Inflammatory macrophage treated with lipopolysaccharide for 1 hour (primary cell): Measurements from ENCODE around the gene UBE2E2.
"Not testable (repeated sequence)": the region's sequence is repeated elsewhere in the genome, so short reads cannot be mapped to it uniquely, and the experiment has no call there.

Experiments
- DNase-seq, 2 donors: peaks; one replicate each; pipeline ENCODE4 v3.0.0-alpha.2; 2020 to 2022

The UBE2E2 gene

DNA sequence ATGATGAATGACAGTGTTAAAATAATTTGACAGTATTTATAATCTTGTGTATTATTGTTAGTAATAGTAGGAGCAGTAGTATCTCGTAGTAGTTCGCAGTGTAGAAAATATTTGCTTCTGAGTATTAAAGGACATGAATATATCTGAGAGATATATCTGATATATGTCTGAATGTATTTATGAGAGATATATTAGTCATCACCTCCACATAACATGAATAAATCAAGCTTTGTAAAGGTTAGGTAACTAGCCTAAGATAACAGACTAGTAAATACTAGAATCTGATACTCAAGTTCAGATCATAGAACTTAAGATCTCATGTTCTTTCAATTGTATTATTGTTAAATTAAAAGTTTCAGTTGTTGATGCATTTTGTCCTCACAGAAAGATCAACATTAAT, 130.5 kb downstream of the UBE2E2 start:
- DNase-seq: no peak

DNA sequence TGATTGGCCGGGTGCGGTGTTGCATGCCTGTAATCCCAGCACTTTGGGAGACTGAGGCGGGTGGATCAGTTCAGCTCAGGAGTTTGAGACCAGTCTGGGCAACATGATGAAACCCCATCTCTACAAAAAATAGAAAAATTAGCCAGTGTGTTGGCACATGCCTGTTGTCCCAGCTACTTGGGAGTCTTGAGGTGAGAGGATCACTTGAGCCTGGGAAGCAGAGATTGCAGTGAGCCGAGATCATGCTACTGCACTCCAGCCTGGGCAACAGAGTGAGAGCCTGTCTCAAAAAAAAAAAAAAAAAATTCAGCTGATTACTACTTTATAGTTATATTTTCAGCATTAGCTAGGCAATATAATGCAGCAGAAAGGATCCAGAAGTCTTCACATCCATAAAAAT, 133.7 kb downstream of the UBE2E2 start:
- not testable (repeated sequence) for DNase-seq

DNA sequence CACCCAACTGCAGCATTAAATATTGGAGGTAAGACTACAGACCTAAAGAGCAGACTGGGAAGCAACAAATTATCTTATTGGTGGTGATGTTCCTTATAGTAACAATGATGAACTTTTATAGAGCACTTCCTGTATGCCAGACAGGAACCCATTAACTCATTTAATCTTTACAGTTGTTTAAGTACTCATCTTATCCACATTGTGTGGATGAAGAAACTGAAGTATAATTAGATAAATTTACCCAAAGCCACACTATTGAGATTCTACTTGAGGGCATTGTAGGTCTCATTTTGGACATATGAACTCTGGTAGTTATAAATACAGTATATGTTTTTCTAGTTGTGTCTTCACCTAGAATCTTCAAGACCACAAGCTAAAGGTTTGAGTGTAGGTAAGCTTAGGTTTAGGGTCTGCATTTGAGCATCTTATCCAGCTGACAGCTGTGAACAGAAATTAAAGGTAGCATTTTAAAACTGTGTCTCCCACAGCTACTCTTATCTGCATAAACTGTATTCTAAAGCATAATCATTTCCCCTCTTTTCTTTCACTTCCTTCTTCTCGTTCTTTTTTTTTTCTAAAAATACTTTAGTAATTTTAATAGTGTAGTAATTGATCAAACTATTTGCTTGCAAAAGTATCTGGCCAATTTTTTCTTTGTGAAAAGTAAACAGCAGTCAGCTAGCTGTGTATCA, 138.2 kb downstream of the UBE2E2 start:
- no peak for DNase-seq

DNA sequence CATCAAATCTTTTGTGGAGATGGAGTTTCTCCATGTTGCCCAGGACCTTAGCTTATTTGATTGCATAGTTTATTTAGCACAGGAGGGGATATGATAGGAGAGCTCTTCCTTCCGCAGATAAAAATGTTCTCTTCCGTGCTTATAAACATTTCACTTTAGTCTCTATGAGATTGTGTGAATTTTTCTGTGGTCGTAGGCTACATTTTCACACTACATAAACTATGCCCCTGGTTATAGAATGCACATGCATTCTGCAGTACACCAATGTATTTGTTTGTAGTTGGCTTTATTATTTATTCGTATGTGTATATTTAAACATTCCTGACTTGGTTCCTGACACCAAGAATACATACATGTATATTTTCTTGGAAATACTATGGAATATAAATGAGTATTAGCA, 139.2 kb downstream of the UBE2E2 start:
- DNase-seq: no peak

DNA sequence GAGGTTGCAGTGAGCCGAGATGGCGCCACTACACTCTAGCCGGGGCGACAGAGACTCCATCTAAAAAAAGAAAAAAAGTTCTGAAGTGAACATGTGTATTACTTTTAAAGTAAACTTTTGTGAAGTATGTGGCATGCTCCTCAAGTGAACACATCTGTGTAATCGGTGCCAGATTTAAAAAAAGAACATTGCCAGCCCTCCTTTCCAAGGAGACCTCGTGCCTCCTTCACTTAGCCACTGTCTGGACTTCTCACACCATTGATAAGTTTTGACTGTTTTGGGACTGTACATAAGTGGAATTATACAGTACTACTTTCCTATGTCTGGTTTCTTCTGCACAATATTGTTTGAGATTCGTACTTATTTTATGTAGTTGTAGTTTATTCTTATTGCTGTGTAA, 140.4 kb downstream of the UBE2E2 start:
- DNase-seq: no peak

DNA sequence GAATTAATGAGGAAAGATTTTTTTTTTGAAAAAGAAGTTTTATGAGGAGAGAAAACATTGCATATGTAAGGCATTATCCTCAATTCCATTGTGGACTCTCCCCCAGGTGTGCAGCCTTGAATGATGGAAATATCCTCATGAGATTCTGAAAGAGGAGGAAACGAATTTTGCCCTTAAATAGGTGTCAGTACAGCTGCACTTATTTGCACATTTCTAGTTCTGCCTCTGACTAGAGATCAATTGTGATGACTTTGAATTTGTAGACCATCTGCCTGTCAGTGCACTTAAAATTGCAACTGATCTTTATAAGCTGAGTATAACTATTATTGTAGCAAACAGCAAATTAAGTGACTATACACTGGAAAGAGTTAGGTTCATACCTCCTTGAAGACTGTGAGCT, 141.8 kb downstream of the UBE2E2 start:
- DNase-seq: no peak

DNA sequence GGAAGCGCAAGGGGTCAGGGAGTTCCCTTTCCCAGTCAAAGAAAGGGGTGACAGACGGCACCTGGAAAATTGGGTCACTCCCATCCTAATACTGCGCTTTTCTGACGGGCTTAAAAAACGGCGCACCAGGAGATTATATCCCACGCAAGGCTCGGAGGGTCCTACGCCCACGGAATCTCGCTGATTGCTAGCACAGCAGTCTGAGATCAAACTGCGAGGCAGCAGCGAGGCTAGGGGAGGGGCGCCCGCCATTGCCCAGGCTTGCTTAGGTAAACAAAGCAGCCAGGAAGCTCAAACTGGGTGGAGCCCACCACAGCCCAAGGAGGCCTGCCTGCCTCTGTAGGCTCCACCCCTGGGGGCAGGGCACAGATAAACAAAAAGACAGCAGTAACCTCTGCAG, 146.3 kb downstream of the UBE2E2 start:
- not testable (repeated sequence) for DNase-seq

DNA sequence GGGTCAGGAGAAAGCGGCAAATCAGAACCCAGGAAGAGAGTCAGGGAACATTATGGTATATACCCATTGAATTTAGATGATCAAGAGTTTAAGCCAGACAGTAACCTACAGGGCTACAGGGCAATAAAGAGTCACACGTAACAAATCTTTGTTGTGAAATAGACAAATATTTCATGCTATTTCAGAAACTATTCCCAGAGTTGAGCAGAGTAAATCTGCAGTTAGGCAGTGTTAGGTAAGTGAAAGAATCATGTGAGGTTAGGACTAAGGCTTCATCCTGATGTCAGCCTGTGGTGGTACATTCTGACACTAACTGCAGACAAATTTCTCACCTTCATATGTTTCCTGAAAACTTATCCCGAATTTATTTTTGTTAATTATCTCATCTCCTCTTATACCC, 153.0 kb downstream of the UBE2E2 start:
- peak in 1 of 2 donors; percentile 19 for DNase-seq

DNA sequence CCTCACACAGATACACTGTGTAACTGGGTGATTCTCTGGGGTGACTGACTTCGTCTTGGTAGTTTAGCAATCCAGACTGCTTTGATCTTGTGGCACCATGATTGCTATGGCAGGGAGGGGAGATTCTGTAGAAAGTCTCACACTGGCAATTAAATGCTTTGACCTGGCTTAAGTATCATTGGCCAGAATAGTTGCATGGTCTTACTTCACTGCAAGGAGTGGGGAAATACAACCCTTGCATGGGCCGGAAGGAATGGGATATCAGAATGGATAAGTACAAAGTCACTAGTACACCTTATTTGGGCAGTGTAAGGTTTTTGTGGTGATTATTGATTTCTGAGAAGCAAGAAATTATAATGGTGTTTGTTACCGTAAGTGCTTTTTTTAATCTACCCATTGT, 153.8 kb downstream of the UBE2E2 start:
- no peak for DNase-seq

DNA sequence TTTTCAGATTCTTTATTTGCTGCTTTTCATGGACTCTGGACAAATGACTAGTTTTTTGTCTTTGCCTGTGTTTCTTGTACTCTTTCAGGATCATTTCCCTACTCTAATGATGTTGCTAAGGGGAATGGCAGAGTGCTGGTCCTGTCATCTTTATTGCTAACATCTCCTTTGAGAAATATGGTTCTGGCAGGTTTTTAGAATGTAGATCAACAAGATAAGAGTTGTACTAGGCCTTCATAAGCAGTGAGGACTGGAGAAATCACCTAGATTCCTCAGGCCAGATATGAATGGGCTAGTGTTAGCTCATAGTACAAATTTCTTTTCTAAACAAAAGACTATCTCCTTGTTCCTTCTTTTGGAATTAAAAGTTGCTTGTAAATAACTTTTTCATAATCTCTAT, 156.0 kb downstream of the UBE2E2 start:
- DNase-seq: no peak

DNA sequence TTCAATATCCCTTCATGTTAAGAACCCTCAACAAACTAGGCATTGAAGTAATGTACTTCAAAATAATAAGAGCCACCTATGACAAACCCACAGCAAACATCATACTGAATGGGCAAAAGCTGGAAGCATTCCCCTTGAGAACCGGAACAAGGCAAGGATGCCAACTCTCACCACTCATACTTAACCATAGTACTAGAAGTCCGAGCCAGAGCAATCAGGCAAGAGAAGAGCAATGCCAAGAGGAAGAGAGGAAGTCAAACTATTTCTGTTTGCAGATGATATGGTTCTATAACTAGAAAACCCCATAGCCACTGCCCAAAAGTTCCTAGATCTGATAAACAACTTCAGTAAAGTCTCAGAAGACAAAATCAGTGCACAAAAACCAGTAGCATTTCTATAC, 161.9 kb downstream of the UBE2E2 start:
- no peak for DNase-seq

DNA sequence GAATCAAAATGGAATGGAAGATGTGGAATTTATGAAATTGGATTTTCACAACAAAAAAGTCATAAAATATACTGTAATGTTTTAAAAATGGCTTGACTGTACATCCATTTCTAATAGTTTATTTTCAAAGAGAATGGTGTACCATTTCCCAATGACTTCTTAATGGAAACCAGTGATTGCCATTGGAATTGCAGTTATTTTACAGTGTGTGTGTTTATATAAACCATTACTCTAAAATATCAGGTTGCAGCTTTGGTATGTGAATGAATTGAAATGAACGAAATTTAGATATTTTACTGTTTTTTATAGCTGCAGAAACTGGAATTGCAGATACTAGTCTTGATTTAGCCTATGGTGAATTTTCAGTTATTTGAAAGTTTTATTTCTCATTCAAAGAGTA, 165.6 kb downstream of the UBE2E2 start:
- DNase-seq: no peak

DNA sequence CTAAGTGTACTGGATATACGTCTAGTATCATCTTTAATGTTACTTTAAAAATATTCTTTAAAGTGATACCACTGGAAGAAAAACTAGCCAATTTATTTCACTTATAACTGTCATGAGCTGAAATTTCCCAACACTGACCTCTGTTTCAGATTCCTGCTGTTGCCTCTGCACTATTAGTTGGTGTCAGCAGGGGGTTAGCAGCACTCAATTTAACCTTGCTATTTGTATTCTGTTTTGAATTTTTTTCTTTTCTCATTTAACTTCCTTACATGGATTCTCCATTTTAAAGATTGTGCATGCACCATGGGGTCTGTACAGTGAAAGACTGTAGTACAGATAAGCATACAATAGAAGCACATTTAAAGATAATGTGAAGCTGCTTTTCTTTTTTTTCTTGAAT, 169.2 kb downstream of the UBE2E2 start:
- DNase-seq: peak; percentile 13 to 25

DNA sequence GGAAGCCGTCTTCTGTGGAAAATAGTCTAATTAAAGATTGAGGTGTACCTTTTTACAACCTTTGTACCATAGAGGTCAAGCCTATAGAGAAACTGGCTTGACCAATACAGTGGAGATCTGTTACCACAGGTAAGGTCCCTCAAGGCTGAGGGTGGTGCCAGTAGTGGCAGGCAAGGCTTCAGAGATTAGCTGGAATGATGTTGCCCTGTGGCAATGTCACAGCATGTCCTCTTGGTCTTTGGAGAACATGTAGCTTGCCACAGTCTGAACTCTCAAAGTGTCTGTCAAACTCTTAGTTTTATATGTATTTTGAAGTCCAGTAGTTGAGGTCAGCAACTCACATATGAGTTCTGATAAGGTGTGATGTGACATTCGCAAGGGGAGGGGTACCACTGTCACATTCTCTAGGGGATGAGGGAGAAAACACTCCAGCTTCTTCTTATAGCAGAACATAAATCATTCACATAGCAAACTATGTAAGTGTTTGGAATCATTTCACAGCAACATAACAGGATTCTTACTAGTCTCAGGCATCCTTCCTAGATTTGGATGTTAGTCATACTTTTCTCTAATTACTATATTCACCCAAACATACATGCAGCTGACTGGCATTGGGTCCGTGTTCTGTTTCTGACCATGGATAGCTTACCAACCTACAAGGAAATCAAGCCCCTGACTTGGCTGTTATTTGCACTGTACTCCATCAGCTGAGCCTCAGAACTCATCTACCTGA, 173.6 kb downstream of the UBE2E2 start:
- DNase-seq: no peak

DNA sequence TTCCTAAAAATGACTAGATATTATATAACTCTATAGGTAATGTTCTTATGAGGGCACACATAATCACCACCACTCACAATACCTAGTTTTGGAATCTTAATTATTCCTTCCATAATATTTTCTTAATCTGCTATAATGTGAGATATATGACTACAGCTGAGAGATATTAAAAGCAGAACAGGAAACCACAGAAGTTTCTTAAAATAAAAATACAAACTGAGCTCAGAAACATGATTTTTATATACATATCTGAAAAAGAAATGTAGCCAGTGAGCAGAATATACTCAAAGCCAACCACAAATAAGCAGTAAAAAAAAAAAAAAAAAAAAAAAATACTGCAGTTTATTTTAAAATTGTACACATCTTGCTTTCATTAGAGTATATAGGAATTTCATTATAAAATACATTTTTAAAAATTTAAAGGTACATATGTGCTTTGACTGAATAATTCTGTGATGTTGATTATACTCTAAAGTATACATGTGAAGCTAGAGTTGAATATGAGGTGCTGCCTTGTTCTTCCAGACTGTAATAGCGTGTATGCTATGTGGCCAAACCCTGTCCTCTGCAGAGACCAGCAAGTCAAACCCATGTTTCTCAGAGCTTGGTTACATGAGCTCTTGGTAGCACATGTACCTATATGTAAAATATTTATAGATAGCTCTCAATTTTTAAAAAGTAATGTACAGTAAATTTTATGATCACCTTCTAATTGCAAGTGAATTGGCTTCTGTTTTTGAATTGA, 175.0 kb downstream of the UBE2E2 start:
- DNase-seq: no peak

DNA sequence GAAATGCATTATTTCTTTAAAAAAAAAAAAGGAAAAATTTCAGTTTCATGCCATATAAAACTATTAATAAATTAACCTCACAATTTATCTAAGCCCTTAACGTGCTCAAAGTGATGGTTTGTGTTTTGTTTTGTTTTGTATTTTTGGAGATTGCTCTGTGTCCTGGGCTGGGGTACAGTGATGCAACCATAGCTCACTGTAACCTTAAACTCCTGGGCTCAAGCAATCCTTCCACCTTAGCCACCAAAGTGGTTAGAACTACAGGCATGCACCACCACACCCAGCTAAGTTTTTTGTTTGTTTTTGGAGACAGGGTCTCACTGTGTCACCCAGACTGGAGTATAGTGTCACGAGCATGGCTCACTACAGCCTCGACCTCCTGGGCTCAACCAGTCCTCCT, 180.7 kb downstream of the UBE2E2 start:
- DNase-seq: no peak

DNA sequence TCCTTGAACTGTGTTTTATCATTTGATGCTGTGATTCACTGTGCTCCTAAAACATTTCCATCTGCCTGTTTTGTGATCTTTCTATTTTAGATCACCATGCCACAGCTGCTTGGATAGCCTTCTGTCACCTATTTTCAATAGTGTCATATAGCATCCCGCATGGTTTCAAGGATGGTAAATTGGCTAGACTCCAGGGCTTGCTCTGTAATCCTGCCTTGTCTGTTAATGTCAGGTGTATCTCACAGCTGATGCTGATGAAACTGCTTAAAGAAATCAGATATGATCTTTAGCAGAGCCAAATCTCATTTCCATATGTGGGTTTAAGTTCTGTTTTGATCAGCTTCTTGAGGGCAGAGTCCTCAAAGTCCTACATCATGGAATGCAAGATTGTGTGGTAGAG, 182.2 kb downstream of the UBE2E2 start:
- no peak for DNase-seq

DNA sequence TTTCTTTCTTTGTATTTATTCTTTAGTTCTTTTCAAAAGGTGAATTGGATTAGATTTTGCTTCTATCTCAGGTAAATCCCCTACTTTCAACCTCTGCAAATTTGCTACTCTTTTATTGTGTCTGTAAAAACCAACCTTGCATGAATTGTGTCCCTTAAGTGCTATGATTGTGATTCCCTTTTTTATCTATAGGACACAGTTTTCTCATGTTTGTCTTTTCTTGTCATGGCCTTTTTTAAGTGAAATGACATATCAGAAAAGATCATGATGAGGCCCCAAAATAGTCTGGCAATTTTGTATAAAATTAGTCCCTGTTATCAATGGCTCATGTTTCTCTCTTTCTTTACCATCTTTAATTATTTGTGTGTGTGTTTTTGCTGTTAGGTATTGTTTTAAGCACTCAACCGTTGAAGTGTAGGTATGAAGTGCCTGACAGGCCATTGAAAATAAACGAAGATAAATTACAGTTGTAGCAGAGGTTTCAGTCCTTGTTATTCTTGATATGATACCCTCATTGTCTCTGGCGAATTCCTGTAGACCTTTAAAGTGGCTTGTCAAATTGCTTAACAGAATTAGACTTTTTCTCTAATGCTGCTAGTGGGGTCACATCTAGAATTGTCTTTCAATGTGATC, 184.3 kb downstream of the UBE2E2 start:
- no peak for DNase-seq

DNA sequence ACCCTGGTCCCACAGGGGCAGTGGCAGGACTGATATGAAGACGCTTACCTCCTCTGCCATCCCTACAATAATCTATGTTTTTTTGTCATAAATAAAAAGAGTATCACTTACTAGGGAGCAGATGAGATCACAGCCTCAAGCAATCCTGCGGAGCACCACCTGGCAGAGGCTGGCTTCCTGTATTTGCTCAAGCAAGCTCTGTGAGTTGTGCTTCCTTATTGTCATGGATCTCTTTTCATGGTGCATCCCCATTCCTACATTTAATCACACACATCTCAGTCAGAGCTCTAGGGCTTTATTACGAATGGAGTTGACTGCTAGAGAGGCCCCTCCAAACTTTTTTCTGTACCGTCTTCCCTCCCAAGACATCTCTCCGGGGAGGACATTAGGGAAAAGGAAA, 186.0 kb downstream of the UBE2E2 start:
- no peak for DNase-seq

DNA sequence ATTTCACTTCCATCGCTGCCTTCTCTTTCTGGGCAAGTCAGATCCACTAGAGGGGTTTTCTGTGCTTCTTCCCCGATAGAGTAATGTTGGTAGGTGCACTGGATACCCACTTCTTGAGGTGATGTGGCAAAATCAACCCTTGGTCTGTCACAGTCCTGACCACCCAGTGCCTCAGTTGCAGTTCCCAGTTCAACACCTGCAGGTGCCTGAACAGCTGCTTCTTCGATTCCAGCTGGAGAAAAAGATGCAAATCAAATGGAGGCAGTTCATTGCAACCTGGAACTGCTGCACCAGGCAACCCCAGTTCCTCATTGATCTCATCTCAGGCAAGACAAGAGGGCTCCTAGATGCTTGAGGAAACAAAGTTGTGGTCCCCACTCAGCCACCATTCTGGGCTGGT, 186.6 kb downstream of the UBE2E2 start:
- no peak for DNase-seq

DNA sequence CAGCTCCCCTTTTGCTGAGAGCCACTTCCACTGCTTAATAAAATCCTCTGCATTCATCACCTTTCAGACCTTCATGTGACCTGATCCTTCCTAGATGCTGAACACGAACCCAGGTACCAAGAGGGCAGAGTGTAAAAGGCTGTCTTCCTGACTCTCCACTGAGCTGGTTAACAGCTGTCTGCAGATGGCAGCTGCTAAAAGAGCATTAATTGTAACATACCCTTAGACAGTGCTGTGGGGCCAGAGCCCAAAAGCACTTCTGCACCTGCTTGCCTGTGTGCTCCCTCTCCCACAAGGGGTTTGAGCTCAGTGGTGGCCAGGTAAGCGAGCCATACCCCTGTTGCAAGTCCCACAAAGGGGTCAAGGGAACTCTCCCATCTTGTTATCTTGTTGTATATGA, 187.3 kb downstream of the UBE2E2 start:
- no peak for DNase-seq

DNA sequence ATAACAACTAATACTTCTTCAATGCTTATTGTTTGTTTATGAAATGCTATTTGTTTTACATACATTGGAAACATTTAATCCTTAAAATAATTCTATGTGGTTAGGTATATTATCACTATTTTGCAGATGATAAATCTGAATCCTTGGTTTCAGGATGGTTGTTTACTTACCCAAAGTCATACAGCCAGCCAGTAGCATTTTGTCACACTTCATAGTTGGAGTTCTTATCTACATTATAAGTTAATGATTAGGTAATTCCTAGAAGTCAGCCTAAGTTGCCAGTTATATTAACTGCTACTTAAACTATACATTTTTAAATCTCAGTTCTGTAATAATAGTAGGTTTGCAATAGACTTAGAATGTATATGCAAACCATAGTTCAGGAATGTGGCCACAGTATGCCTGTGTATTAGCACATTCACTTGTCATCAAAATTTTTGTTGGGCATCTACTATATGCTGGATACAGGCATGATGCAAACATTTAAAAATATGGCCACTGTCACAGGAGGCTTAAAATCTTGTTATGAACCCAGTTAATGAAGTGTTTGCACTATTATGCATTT, 187.9 kb downstream of the UBE2E2 start:
- DNase-seq: no peak

DNA sequence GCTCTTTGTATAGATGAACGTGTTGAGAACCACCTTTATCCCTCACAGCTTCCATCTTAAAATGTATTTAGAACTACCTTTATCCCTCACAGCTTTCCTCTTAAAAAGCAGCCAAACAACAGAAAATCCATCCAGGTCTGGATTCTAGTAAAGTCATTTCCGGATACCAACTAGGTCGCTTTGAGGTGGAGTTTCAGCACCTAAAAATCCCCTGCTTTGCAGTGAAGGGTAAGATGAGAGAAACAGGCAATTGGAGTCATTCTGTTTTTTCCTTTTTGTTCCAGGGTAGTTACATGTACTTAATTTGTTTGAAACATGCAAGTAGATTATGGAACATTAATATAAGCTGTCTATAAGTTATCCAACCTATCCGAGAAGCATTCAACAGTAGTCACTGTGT, 192.0 kb downstream of the UBE2E2 start:
- no peak for DNase-seq
